ENCODE measurements around the gene CBX1.

- TF ChIP-seq CTCF (IDR thresholded peaks at IDR 0.05; ENCODE audit: low read depth, low read length, poor library complexity, severe bottlenecking) = no peak
- TF ChIP-seq EZH2phosphoT487 (IDR thresholded peaks at IDR 0.05; ENCODE audit: borderline replicate concordance, low read length) = no peak; the same call in none of the 2 replicates
Observed at GRCh38 chr17:48023400-48024148, 77.7 kb downstream of the CBX1 start.

Measured in DOHH2 (cell line).